A673 (cell line): ENCODE results near the gene TMEM54.

ENCODE experiments used
- EZH2 ChIP-seq: fragments of 200-600 bp; sonication (generic); IDR thresholded peaks from 2 replicates; pipeline ENCODE4 v1.6.1; 2017; ENCODE audit warnings: borderline replicate concordance, low read depth, mild to moderate bottlenecking, mixed read lengths, antibody characterized with exemption, low read length; ENCODE audit not compliant: poor library complexity, severe bottlenecking
- TF ChIP-seq, protein P1 (sequence below): fragments of 300-800, 200-600 bp; sonication (generic); conservative IDR thresholded peaks from 2 replicates; pipeline ENCODE4 v1.5.1; 2017; ENCODE audit warnings: low read depth, mild to moderate bottlenecking, antibody characterized with exemption, low read length, moderate library complexity, mixed read lengths

DNA sequence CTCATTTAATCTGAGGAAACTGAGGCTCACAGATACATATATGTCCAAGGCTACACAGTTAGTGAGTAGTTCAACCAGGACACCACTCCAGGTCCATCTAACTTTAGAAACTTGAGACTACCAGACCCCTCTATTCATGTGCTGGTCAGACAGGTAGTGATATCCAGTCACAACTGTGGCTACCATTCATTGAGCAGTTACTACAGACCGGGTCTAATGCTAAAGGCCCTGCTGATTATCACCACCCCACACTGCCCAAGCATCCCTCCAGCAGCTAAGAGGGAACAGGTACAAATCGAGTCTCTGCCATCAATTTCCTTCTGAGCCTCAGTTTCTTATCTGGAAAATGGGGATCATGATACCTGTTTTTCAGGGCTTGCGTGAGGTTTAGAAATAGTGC lies 9.6 kb downstream of the TMEM54 start:
- TF ChIP-seq, protein P1, sequence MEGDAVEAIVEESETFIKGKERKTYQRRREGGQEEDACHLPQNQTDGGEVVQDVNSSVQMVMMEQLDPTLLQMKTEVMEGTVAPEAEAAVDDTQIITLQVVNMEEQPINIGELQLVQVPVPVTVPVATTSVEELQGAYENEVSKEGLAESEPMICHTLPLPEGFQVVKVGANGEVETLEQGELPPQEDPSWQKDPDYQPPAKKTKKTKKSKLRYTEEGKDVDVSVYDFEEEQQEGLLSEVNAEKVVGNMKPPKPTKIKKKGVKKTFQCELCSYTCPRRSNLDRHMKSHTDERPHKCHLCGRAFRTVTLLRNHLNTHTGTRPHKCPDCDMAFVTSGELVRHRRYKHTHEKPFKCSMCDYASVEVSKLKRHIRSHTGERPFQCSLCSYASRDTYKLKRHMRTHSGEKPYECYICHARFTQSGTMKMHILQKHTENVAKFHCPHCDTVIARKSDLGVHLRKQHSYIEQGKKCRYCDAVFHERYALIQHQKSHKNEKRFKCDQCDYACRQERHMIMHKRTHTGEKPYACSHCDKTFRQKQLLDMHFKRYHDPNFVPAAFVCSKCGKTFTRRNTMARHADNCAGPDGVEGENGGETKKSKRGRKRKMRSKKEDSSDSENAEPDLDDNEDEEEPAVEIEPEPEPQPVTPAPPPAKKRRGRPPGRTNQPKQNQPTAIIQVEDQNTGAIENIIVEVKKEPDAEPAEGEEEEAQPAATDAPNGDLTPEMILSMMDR, result no peak
- TF ChIP-seq EZH2, result no peak
